GM12801 (cell line): ENCODE data around the gene STRIP2.

Source experiments
- CTCF ChIP-seq: IDR thresholded peaks from one replicate; pipeline ENCODE4 v1.5.1; 2011; ENCODE audit warnings: control low read depth; ENCODE audit not compliant: insufficient read length; ENCODE audit errors: extremely low read depth

STRIP2 gene

DNA sequence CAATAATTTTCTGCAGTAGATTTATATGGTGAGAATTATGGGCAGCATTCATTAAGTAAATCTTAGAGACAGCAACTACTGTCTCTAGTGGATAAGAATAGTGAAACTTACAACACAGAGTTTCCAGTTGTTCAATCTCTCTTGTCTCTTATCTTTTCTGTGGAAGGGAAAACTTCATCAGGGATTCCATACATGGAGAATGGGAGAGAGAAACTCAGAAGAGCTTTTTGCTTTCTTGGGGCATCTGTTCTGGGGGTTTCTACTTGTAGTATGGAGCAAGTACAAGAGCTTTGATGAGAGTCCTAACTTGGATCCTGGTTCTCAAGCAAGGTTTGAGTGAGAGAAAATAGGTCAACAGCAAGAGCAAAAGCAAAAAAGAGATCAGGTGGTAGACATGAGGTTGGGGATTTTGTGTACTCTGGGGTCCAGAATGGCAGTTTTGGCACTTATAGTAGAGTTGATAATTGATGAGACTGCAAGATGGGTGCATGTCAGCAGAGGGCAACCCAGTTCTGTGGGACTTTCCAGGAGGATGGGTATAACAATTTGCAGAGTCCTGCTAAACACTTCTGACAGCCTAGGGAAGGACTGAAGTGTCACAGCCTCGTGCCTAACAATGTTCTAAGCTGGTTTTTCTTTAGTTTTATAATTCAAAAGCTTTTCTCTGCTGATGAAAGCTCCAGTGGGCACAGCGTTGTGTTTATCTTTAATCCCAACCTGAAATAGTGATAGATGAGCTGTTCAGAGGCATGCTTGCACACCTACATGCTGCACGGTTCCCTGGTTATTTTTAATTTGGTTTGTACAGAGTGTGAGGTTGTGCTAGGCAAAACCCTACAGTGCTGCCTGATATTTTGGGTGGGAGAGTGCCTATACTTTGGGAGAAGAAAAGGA is 32.0 kb upstream of the STRIP2 start:
- no peak for TF ChIP-seq CTCF

DNA sequence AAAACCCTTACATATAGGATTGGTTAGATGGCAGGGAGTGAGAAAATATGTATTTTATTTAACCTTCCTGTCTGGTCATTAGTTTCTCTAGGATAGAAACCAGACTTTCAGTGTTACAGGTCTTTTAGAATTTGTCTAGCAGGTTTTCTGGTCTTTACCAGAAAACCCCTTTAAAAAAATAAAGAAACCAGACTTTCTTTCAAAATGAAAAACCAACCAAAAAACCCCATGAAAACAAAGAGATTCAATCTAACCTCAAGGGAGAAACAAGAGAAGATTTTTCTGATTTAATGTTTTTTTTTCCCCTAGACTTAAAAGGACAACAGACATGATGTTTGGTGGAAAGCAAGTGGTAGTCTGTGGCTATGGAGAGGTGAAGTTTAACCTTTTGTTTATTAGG is 28.7 kb upstream of the STRIP2 start:
- TF ChIP-seq CTCF, result no peak

- TF ChIP-seq CTCF, result no peak
Observed at GRCh38 chr7:129412501-129412900, 21.7 kb upstream of the STRIP2 start.

DNA sequence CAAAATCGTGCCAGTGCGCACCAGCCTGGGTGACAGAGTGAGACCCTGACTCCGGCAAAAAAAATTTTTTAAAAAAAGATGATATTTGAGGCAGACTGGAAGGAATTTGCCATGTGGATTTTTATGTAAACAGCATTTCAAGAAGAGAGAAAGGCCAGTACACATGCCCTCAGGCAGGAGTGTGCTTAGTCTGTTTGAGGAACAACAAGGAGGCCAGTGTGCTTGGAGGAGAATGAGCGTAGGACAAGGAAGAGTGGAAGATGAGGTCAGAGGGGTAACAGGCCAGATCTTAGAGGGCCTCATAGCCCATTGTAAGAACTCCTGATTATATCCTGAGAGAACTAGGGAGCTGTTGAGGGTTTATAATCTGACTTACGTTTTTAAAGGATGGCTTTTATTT is 17.2 kb upstream of the STRIP2 start:
- TF ChIP-seq CTCF, result no peak

- no peak for TF ChIP-seq CTCF
Observed at GRCh38 chr7:129421717-129422250, 12.4 kb upstream of the STRIP2 start.

GRCh38 chr7:129422727-129423126 is 11.5 kb upstream of the STRIP2 start:
- no peak for TF ChIP-seq CTCF

DNA sequence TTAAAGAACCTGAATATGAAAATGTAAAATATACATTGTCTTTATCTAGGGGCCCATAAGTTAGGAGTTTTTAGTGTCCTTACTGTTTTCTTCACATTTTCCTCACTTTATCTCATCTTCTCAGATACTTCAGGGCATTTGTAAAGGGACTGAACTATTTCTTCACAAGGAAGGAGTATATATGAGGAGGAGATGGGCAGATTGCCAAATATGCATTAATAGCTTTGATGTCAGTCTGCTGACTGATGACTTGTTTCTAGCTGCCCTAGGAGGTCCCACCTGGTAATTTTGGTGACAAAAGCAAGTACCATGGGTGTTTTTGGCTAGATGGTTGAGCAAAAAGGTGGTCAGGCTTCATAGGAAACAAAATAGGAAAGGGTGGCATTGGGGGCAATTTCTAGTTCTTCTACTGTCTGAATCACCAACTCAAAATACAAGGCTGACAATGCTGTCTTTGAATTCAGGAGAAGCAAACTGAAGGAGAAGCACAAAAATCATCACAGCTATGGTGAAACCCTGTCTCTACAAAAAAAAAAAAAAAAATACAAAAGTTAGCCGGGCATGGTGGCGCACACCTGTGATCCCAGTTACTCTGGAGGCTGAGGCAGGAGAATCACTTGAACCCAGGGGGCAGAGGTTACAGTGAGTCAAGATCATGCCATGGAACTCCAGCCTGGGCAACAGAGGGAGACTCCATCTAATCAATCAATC is 10.4 kb upstream of the STRIP2 start:
- no peak for TF ChIP-seq CTCF
